ENCODE results near the gene PYGL. TPM values are rescaled to one million over a fixed set of nuclear protein-coding genes. Genes with fewer than 3 reads are reported as not detected.

Gene PYGL
- total RNA-seq, 1 experiment from 2014 or later, result 174 TPM

- ATAC-seq (no peak), DNase-seq (no peak)
- Histone ChIP-seq H3K79me2 (ENCODE audit: low read length) (peaks cover 42% of the 10 kb centered on the region), H3K4me1 (ENCODE audit: insufficient read depth, low read length) (peaks cover 33% of the 10 kb centered on the region), H2AFZ (ENCODE audit: low read length) (no peak overlapping the region), H3K36me3 (ENCODE audit: low read depth, low read length) (peaks cover 12% of the 10 kb centered on the region), H3K4me2 (ENCODE audit: low read length) (no peak overlapping the region), H3K9me3 (ENCODE audit: low read length) (no peaks in the 10 kb centered on the region), H3K27me3 (ENCODE audit: low read length) (no peaks in the 10 kb centered on the region), H3F3A (ENCODE audit: low read length, unreplicated experiment) (peaks cover 6% of the 10 kb centered on the region), H3K4me3 (ENCODE audit: low read length) (no peak overlapping the region), H4K20me1 (ENCODE audit: low read length) (no peaks in the 10 kb centered on the region), H3K9ac (ENCODE audit: low read length) (no peak overlapping the region), H3K9me2 (replicated peaks; ENCODE audit: low read length) (no peaks in the 10 kb centered on the region), H3K27ac (ENCODE audit: low read length) (no peak overlapping the region)
- intact Hi-C loops (cut with micrococcal nuclease), result loop anchor here (5.0 to 10.0 kb wide), 2 partner anchors 154 to 714 kb away; partner anchors contain the start of gene FRMD6
- CTCF ChIA-PET, result no interaction called here
- no peak for TF ChIP-seq CTCF (conservative IDR thresholded peaks at IDR 0.05; ENCODE audit: low read depth, low read length)
- no peak for TF ChIP-seq EZH2phosphoT487 (IDR thresholded peaks at IDR 0.05; ENCODE audit: borderline replicate concordance, low read length)
- no peak for TF ChIP-seq EZH2 (IDR thresholded peaks at IDR 0.05; ENCODE audit: low read length, unreplicated experiment)
- POLR2A ChIA-PET (ENCODE audit: unreplicated experiment), result no interaction called here
- no TSS peak for BruUV-seq (replicated peaks)
These were observed 3.1 kb downstream of the PYGL start for GRCh38 chr14:50941151-50941550.

GRCh38 chr14:50937800-50938199, 6.5 kb downstream of the PYGL start:
- Histone ChIP-seq H3F3A (ENCODE audit: low read length, unreplicated experiment) (peaks cover 6% of the 10 kb centered on the region), H3K27ac (ENCODE audit: low read length) (no peak overlapping the region), H3K4me3 (ENCODE audit: low read length) (no peak overlapping the region), H4K20me1 (ENCODE audit: low read length) (no peaks in the 10 kb centered on the region), H3K36me3 (ENCODE audit: low read depth, low read length) (peaks cover 33% of the 10 kb centered on the region), H3K9me2 (replicated peaks; ENCODE audit: low read length) (no peaks in the 10 kb centered on the region), H3K27me3 (ENCODE audit: low read length) (no peaks in the 10 kb centered on the region), H3K9me3 (ENCODE audit: low read length) (no peaks in the 10 kb centered on the region), H2AFZ (ENCODE audit: low read length) (no peak overlapping the region), H3K4me2 (ENCODE audit: low read length) (peak overlapping the region; percentile 0; the same call in 1 of the 2 replicates), H3K4me1 (ENCODE audit: insufficient read depth, low read length) (peaks cover 30% of the 10 kb centered on the region), H3K79me2 (ENCODE audit: low read length) (peaks cover 28% of the 10 kb centered on the region), H3K9ac (ENCODE audit: low read length) (no peak overlapping the region)
- CTCF ChIA-PET, result no interaction called here
- intact Hi-C loops (cut with micrococcal nuclease), result loop anchor here (5.0 kb wide), 1 partner anchor 40 kb away; no protein-coding TSS in a partner anchor
- POLR2A ChIA-PET (ENCODE audit: unreplicated experiment), result no interaction called here
- no peak for ATAC-seq
- DNase-seq, result no peak
- TF ChIP-seq EZH2phosphoT487 (IDR thresholded peaks at IDR 0.05; ENCODE audit: borderline replicate concordance, low read length) (no peak), EZH2 (IDR thresholded peaks at IDR 0.05; ENCODE audit: low read length, unreplicated experiment) (no peak), CTCF (conservative IDR thresholded peaks at IDR 0.05; ENCODE audit: low read depth, low read length) (no peak)
- no TSS peak for BruUV-seq (replicated peaks)

- H3K9ac ChIP-seq (ENCODE audit: low read length), result no peak overlapping the region
- ChIA-PET CTCF (no interaction called here), POLR2A (ENCODE audit: unreplicated experiment) (no interaction called here)
- H3K4me1 ChIP-seq (ENCODE audit: insufficient read depth, low read length), result peaks cover 30% of the 10 kb centered on the region
- intact Hi-C loops (cut with micrococcal nuclease), result loop anchor here (5.0 kb wide), 1 partner anchor 40 kb away; no protein-coding TSS in a partner anchor
- H3K9me3 ChIP-seq (ENCODE audit: low read length), result no peaks in the 10 kb centered on the region
- ATAC-seq (peak; percentile 18; the same call in 1 of the 2 replicates), DNase-seq (peak; percentile 73)
- H2AFZ ChIP-seq (ENCODE audit: low read length), result no peak overlapping the region
- TF ChIP-seq EZH2 (IDR thresholded peaks at IDR 0.05; ENCODE audit: low read length, unreplicated experiment) (no peak), EZH2phosphoT487 (IDR thresholded peaks at IDR 0.05; ENCODE audit: borderline replicate concordance, low read length) (no peak), CTCF (conservative IDR thresholded peaks at IDR 0.05; ENCODE audit: low read depth, low read length) (no peak)
- no peak overlapping the region for H3K4me3 ChIP-seq (ENCODE audit: low read length)
- BruUV-seq (replicated peaks), result no TSS peak
- peaks cover 23% of the 10 kb centered on the region for H3K79me2 ChIP-seq (ENCODE audit: low read length)
- no peaks in the 10 kb centered on the region for H3K9me2 ChIP-seq (replicated peaks; ENCODE audit: low read length)
- H3K4me2 ChIP-seq (ENCODE audit: low read length), result peak overlapping the region; percentile 0; the same call in 1 of the 2 replicates
- no peak overlapping the region for H3K27ac ChIP-seq (ENCODE audit: low read length)
- H3K27me3 ChIP-seq (ENCODE audit: low read length), result no peaks in the 10 kb centered on the region
- peaks cover 6% of the 10 kb centered on the region for H3F3A ChIP-seq (ENCODE audit: low read length, unreplicated experiment)
- H4K20me1 ChIP-seq (ENCODE audit: low read length), result no peaks in the 10 kb centered on the region
- peaks cover 38% of the 10 kb centered on the region for H3K36me3 ChIP-seq (ENCODE audit: low read depth, low read length)
These were observed 7.0 kb downstream of the PYGL start for GRCh38 chr14:50937325-50937724.
